K562 (cell line): ENCODE measurements around the gene SYNGR1. TPM values are rescaled to one million over a fixed set of nuclear protein-coding genes. Genes with fewer than 3 reads are reported as not detected.
A peak's percentile ranks its signal among the peaks of the same experiment; 100 is the strongest.

Experiments used
- BDP1 ChIP-seq: IDR thresholded peaks from 3 replicates; pipeline ENCODE4 v1.6.1; 2011; ENCODE audit not compliant: insufficient read length, insufficient read depth
- CXXC5 ChIP-seq: fragments of 250-450 bp; sonication (Bioruptor Pico); IDR thresholded peaks from 2 replicates; pipeline ENCODE4 v1.8.0; 2022; ENCODE audit warnings: inconsistent platforms, mild to moderate bottlenecking, moderate library complexity
- E2F1 ChIP-seq: sonication (generic); formaldehyde crosslinking; IDR thresholded peaks from 2 replicates; pipeline ENCODE4 v1.8.1; 2023; ENCODE audit warnings: mild to moderate bottlenecking, missing genetic modification reagents, moderate library complexity
- EWSR1 ChIP-seq: fragments of 450-650 bp; IDR thresholded peaks from 2 replicates; pipeline ENCODE4 v1.6.1; 2018; ENCODE audit warnings: borderline replicate concordance, mild to moderate bottlenecking, low read depth, moderate library complexity; ENCODE audit not compliant: partially characterized antibody
- FOXJ3 ChIP-seq: sonication (generic); formaldehyde crosslinking; IDR thresholded peaks from 2 replicates; pipeline ENCODE4 v1.4.0; 2020; ENCODE audit warnings: mild to moderate bottlenecking, missing genetic modification reagents
- GTF2E2 ChIP-seq: fragments of 200-800 bp; sonication (Bioruptor generic); IDR thresholded peaks from 2 replicates; pipeline ENCODE4 v1.6.1; 2016; ENCODE audit warnings: missing genetic modification characterization, missing compliant biosample characterization
- HNRNPH1 ChIP-seq: fragments of 200-400 bp; formaldehyde crosslinking; optimal IDR thresholded peaks from 2 replicates; pipeline ENCODE3; 2017; ENCODE audit warnings: low read depth, mild to moderate bottlenecking, low read length, moderate library complexity
- ID3 ChIP-seq, 2 experiments: fragments of 250-450 bp in 1 of 2; fragments of 450-650 bp in 1 of 2; sonication (Bioruptor Pico) in 1 of 2; IDR thresholded peaks; 2 replicates each; pipeline versions ENCODE4 v1.6.1 to v1.8.0; 2016 to 2021; ENCODE audit warnings: mild to moderate bottlenecking in 2 of 2, moderate library complexity in 2 of 2, missing compliant biosample characterization in 1 of 2, missing genetic modification characterization in 1 of 2
- ILF3 ChIP-seq: fragments of 450-650 bp; IDR thresholded peaks from 2 replicates; pipeline ENCODE4 v1.6.1; 2018; ENCODE audit warnings: antibody characterized with exemption, mild to moderate bottlenecking, moderate library complexity, borderline replicate concordance
- MAFK ChIP-seq: IDR thresholded peaks from 2 replicates; pipeline ENCODE4 v1.6.1; 2011; ENCODE audit warnings: low read length, improper control_type of control experiment
- PHF20 ChIP-seq: fragments of 450-650 bp; IDR thresholded peaks from 2 replicates; pipeline ENCODE4 v1.6.1; 2018; ENCODE audit not compliant: partially characterized antibody
- RBM34 ChIP-seq: fragments of 200-400 bp; formaldehyde crosslinking; IDR thresholded peaks from 2 replicates; pipeline ENCODE4 v1.6.1; 2018; ENCODE audit warnings: low read length, borderline replicate concordance; ENCODE audit not compliant: insufficient read depth
- USF1 ChIP-seq: sonication (generic); formaldehyde crosslinking; IDR thresholded peaks from 2 replicates; pipeline ENCODE4 v1.9.0; 2022; ENCODE audit warnings: mild to moderate bottlenecking, missing genetic modification reagents
- ZFX ChIP-seq: sonication (generic); formaldehyde crosslinking; IDR thresholded peaks from 2 replicates; pipeline ENCODE4 v1.8.0; 2022; ENCODE audit warnings: mild to moderate bottlenecking, missing genetic modification reagents, moderate library complexity
- ZMIZ1 ChIP-seq, 2 experiments: fragments of 150-350 bp in 1 of 2; IDR thresholded peaks; 2 replicates each; pipeline ENCODE4 v1.6.1; 2012 to 2016; ENCODE audit warnings: low read depth in 2 of 2, low read length in 2 of 2, mild to moderate bottlenecking in 1 of 2, moderate library complexity in 1 of 2
- ZNF347 ChIP-seq: fragments of 450-650 bp; formaldehyde crosslinking; IDR thresholded peaks from 2 replicates; pipeline ENCODE4 v1.4.0; 2020; ENCODE audit warnings: low read depth, mild to moderate bottlenecking, moderate library complexity
- ZNF57 ChIP-seq: fragments of 450-650 bp; formaldehyde crosslinking; IDR thresholded peaks from 2 replicates; pipeline ENCODE4 v1.4.0; 2020; ENCODE audit warnings: mild to moderate bottlenecking, moderate library complexity
- ZNF639 ChIP-seq, 2 experiments: fragments of 200-800 bp in 1 of 2; sonication (Bioruptor generic) in 1 of 2; sonication (generic) in 1 of 2; formaldehyde crosslinking in 1 of 2; IDR thresholded peaks in 1 of 2; conservative IDR thresholded peaks in 1 of 2; 2 replicates each; pipeline versions ENCODE4 v1.5.0 to v1.6.1; 2016 to 2020; ENCODE audit warnings: missing compliant biosample characterization in 1 of 2, missing genetic modification characterization in 1 of 2, missing genetic modification reagents in 1 of 2
- ZNF696 ChIP-seq: fragments of 250-450 bp; sonication (Bioruptor Pico); conservative IDR thresholded peaks from 2 replicates; pipeline ENCODE4 v1.4.0; 2020; ENCODE audit warnings: mild to moderate bottlenecking, moderate library complexity
- polyA plus RNA-seq, 8 experiments: library from polyadenylated mRNA; depleted of rRNA in 4 of 8; stranded (reverse) in 5 of 8; unstranded in 3 of 8; fragments of >200 nt; fragmentation: Nextera tagmentation in 2 of 8; fragmentation: Illumina TruSeq in 1 of 8; extraction: Ambion mirVana in 2 of 8; extraction: Trizol in 1 of 8; gene quantifications; 2 replicates each; pipeline versions ENCODE4 v1.2.1 to v1.2.3, GENCODE V29; 2011 to 2014; ENCODE audit warnings: inconsistent platforms in 1 of 8, missing spikeins in 1 of 8
- total RNA-seq, 7 experiments: library from RNA; depleted of rRNA in 6 of 7; stranded (reverse); fragments of >200 nt in 6 of 7; fragmentation: Illumina TruSeq in 2 of 7; extraction: Trizol in 2 of 7; gene quantifications; 2 replicates each; pipeline versions ENCODE4 v1.2.1 to v1.2.3, GENCODE V29; 2011 to 2021; ENCODE audit warnings: low replicate concordance in 1 of 7

SYNGR1 gene
- total and polyA plus RNA-seq, 9 of the 15 experiments (the other 6 are each of a cell fraction or from before 2014, with no cell fraction given), result 1.8 to 15.9 (median 5.5) TPM

GRCh38 chr22:39319284-39320022 is 30.3 kb upstream of the SYNGR1 start, which contains the start of gene RPL3 (continued):
- TF ChIP-seq ZNF639 (CRISPR knock-in tag; conservative IDR thresholded peaks at IDR 0.05 in 1 of 2, IDR thresholded peaks at IDR 0.05 in 1 of 2) (0 out of 4 replicates have a peak, but pooled peaks of 1 of the 2 experiments have one; percentile 37), BDP1 (no peak), ZFX (CRISPR knock-in tag) (peak; percentile 99), PHF20 (peak; percentile 35), E2F1 (peak; percentile 59; the same call in 1 of the 2 replicates), FOXJ3 (CRISPR knock-in tag) (no peak), ID3 (CRISPR knock-in tag; IDR thresholded peaks at IDR 0.05) (no peak), ID3 (tag; IDR thresholded peaks at IDR 0.05) (no peak), CXXC5 (CRISPR knock-in tag) (peak; percentile 90), RBM34 (no peak), GTF2E2 (tag) (peak; percentile 99), EWSR1 (no peak), ILF3 (0 out of 2 replicates have a peak, but pooled peaks have one; percentile 28), ZNF57 (CRISPR knock-in tag) (no peak), USF1 (CRISPR knock-in tag) (no peak), HNRNPH1 (no peak), MAFK (no peak), ZNF347 (no peak), ZMIZ1 (IDR thresholded peaks at IDR 0.05; ENCODE audit: low read depth in 2 of 2, low read length in 2 of 2) (peak in 1 of 2 experiments; percentile 83; a peak in 2 of 4 replicates), ZNF696 (CRISPR knock-in tag) (no peak)
